Naive B cell (primary cell): ENCODE results near the gene CHEK1. TPM values are rescaled to one million over a fixed set of nuclear protein-coding genes. Genes with fewer than 3 reads are reported as not detected.

ENCODE experiments used
- ATAC-seq, 2 donors: fragments of 150-1000 bp; cut with Tn5 transposase; 2 replicates each; pipeline ENCODE4 v1.10.0; 2021; ENCODE audit warnings: low read depth in 2 of 2, mild to moderate bottlenecking in 2 of 2, moderate library complexity in 2 of 2
- DNase-seq: peaks from one replicate; pipeline ENCODE4 v3.0.0; 2022
- H3K27ac Mint-ChIP-seq, 6 donors: one replicate each; pipeline ENCODE4 v1.8.0; 2020 to 2022; ENCODE audit warnings: mild to moderate bottlenecking in 6 of 6, mixed read lengths in 6 of 6, moderate library complexity in 5 of 6, inconsistent platforms in 2 of 6
- H3K27me3 Mint-ChIP-seq, 3 donors: one replicate each; pipeline ENCODE4 v1.8.0; 2021 to 2022; ENCODE audit warnings: mixed read lengths in 3 of 3, mild to moderate bottlenecking in 1 of 3
- H3K36me3 Mint-ChIP-seq, 2 donors: one replicate each; pipeline ENCODE4 v1.8.0; 2020 to 2022; ENCODE audit warnings: mixed read lengths in 2 of 2, inconsistent platforms in 1 of 2, mild to moderate bottlenecking in 1 of 2
- H3K4me1 Mint-ChIP-seq, 3 donors: one replicate each; pipeline ENCODE4 v1.8.0; 2020 to 2022; ENCODE audit warnings: mixed read lengths in 3 of 3, inconsistent platforms in 1 of 3, mild to moderate bottlenecking in 1 of 3, moderate library complexity in 1 of 3
- H3K4me3 Mint-ChIP-seq, 8 donors: one replicate each; pipeline ENCODE4 v1.8.0; 2020 to 2022; ENCODE audit warnings: mild to moderate bottlenecking in 8 of 8, mixed read lengths in 8 of 8, moderate library complexity in 8 of 8, inconsistent platforms in 2 of 8
- H3K9me3 Mint-ChIP-seq, 7 donors: one replicate each; pipeline ENCODE4 v1.8.0; 2020 to 2022; ENCODE audit warnings: mixed read lengths in 7 of 7, mild to moderate bottlenecking in 5 of 7, inconsistent platforms in 2 of 7, moderate library complexity in 1 of 7
- polyA plus RNA-seq, 6 donors: library from polyadenylated mRNA; unstranded; fragments of 300-500 nt; fragmentation: Illumina TruSeq; gene quantifications; one replicate each; pipeline ENCODE4 v1.2.3, GENCODE V29; 2021; ENCODE audit warnings: low read depth in 6 of 6

Gene CHEK1
- polyA plus RNA-seq, 6 donors from 2014 or later, result 1.7 to 4.1 (median 2.3) TPM

- Mint-ChIP-seq H3K4me3 (peak overlapping the region in 1 of 8 donors; percentile 20), H3K27me3 (no peaks in the 10 kb centered on the region), H3K9me3 (no peaks in the 10 kb centered on the region), H3K36me3 (peaks cover 14 to 32% of the 10 kb centered on the region in 2 donors), H3K4me1 (peaks cover 5 to 20% (median 9%) of the 10 kb centered on the region in 3 donors), H3K27ac (no peak overlapping the region)
- DNase-seq, result no peak
- no peak for ATAC-seq
Observed at GRCh38 chr11:125600663-125601062, 24.3 kb upstream of the CHEK1 start.

GRCh38 chr11:125603207-125603606, 21.8 kb upstream of the CHEK1 start:
- ATAC-seq (no peak), DNase-seq (no peak)
- no peak overlapping the region for H3K4me3 Mint-ChIP-seq
- H3K4me1 Mint-ChIP-seq, result peaks cover 2 to 8% (median 7%) of the 10 kb centered on the region in 3 donors
- no peaks in the 10 kb centered on the region for H3K27me3 Mint-ChIP-seq
- peaks cover 30 to 36% of the 10 kb centered on the region in 2 donors for H3K36me3 Mint-ChIP-seq
- H3K27ac Mint-ChIP-seq, result no peak overlapping the region
- H3K9me3 Mint-ChIP-seq, result no peaks in the 10 kb centered on the region

GRCh38 chr11:125605417-125605816, 19.5 kb upstream of the CHEK1 start:
- DNase-seq (no peak), ATAC-seq (no peak)
- Mint-ChIP-seq H3K4me3 (no peak overlapping the region), H3K27me3 (no peaks in the 10 kb centered on the region), H3K9me3 (no peaks in the 10 kb centered on the region), H3K4me1 (peaks cover 2 to 13% (median 7%) of the 10 kb centered on the region in 3 donors), H3K36me3 (peaks cover 35 to 48% of the 10 kb centered on the region in 2 donors), H3K27ac (no peak overlapping the region)

GRCh38 chr11:125609545-125609944, 15.4 kb upstream of the CHEK1 start:
- ATAC-seq (no peak), DNase-seq (no peak)
- Mint-ChIP-seq H3K36me3 (peaks cover 34 to 62% of the 10 kb centered on the region in 2 donors), H3K27me3 (no peaks in the 10 kb centered on the region), H3K4me3 (no peak overlapping the region), H3K9me3 (no peaks in the 10 kb centered on the region), H3K27ac (peak overlapping the region in 1 of 6 donors; percentile 35), H3K4me1 (peaks cover 0 to 5% (median 3%) of the 10 kb centered on the region in 3 donors)

GRCh38 chr11:125618383-125618782, 6.6 kb upstream of the CHEK1 start:
- Mint-ChIP-seq H3K36me3 (peaks cover 10 to 30% of the 10 kb centered on the region in 2 donors), H3K4me1 (no peaks in the 10 kb centered on the region), H3K27ac (no peak overlapping the region), H3K9me3 (no peaks in the 10 kb centered on the region), H3K4me3 (no peak overlapping the region), H3K27me3 (no peaks in the 10 kb centered on the region)
- no peak for ATAC-seq
- DNase-seq, result no peak

GRCh38 chr11:125621995-125622394, 3.0 kb upstream of the CHEK1 start:
- Mint-ChIP-seq H3K27me3 (no peaks in the 10 kb centered on the region), H3K36me3 (peaks cover 0 to 14% of the 10 kb centered on the region in 2 donors), H3K27ac (no peak overlapping the region), H3K4me1 (peaks cover 15 to 19% (median 19%) of the 10 kb centered on the region in 3 donors), H3K4me3 (peak overlapping the region in 1 of 8 donors; percentile 61), H3K9me3 (no peaks in the 10 kb centered on the region)
- no peak for DNase-seq
- ATAC-seq, result no peak

- H3K4me3 Mint-ChIP-seq, result peak overlapping the region in 2 of 8 donors; percentile 15 to 98
- H3K36me3 Mint-ChIP-seq, result peaks cover 0 to 11% of the 10 kb centered on the region in 2 donors
- ATAC-seq, result no peak
- H3K4me1 Mint-ChIP-seq, result peaks cover 15 to 19% (median 19%) of the 10 kb centered on the region in 3 donors
- no peaks in the 10 kb centered on the region for H3K27me3 Mint-ChIP-seq
- no peak for DNase-seq
- H3K27ac Mint-ChIP-seq, result peak overlapping the region in 1 of 6 donors; percentile 47
- H3K9me3 Mint-ChIP-seq, result no peaks in the 10 kb centered on the region
Observed at GRCh38 chr11:125623064-125623463, 1.9 kb upstream of the CHEK1 start.

- Mint-ChIP-seq H3K36me3 (peaks cover 0 to 4% of the 10 kb centered on the region in 2 donors), H3K9me3 (no peaks in the 10 kb centered on the region), H3K27ac (peak overlapping the region; percentile 93 to 99 (median 98)), H3K27me3 (no peaks in the 10 kb centered on the region), H3K4me1 (peaks cover 15 to 19% (median 19%) of the 10 kb centered on the region in 3 donors), H3K4me3 (peak overlapping the region; percentile 93 to 98 (median 97))
- no peak for DNase-seq
- ATAC-seq, result no peak
Observed at GRCh38 chr11:125625225-125625629, 264 bp downstream of the CHEK1 start.

- no peaks in the 10 kb centered on the region for H3K9me3 Mint-ChIP-seq
- H3K36me3 Mint-ChIP-seq, result peaks cover 0 to 2% of the 10 kb centered on the region in 2 donors
- ATAC-seq (peak; percentile 95), DNase-seq (peak; percentile 81)
- H3K4me1 Mint-ChIP-seq, result peaks cover 15 to 19% (median 19%) of the 10 kb centered on the region in 3 donors
- H3K27ac Mint-ChIP-seq, result peak overlapping the region; percentile 93 to 99 (median 98)
- H3K27me3 Mint-ChIP-seq, result no peaks in the 10 kb centered on the region
- H3K4me3 Mint-ChIP-seq, result peak overlapping the region; percentile 93 to 98 (median 97)
Observed at GRCh38 chr11:125625630-125626287, 796 bp downstream of the CHEK1 start.

GRCh38 chr11:125626288-125626950, 1.5 kb downstream of the CHEK1 start:
- Mint-ChIP-seq H3K9me3 (no peaks in the 10 kb centered on the region), H3K4me1 (peaks cover 15 to 19% (median 19%) of the 10 kb centered on the region in 3 donors), H3K4me3 (peak overlapping the region; percentile 93 to 98 (median 97)), H3K27me3 (no peaks in the 10 kb centered on the region), H3K27ac (peak overlapping the region; percentile 39 to 99 (median 96)), H3K36me3 (no peaks in the 10 kb centered on the region)
- DNase-seq (peak; percentile 28), ATAC-seq (peak; percentile 32 to 40)

- no peaks in the 10 kb centered on the region for H3K27me3 Mint-ChIP-seq
- no peak overlapping the region for H3K27ac Mint-ChIP-seq
- DNase-seq, result no peak
- no peaks in the 10 kb centered on the region for H3K9me3 Mint-ChIP-seq
- H3K4me1 Mint-ChIP-seq, result peaks cover 15 to 19% (median 19%) of the 10 kb centered on the region in 3 donors
- H3K4me3 Mint-ChIP-seq, result peak overlapping the region in 5 of 8 donors; percentile 36 to 98 (median 94)
- no peaks in the 10 kb centered on the region for H3K36me3 Mint-ChIP-seq
- ATAC-seq, result no peak
Observed at GRCh38 chr11:125627236-125627910, 2.4 kb downstream of the CHEK1 start.

- Mint-ChIP-seq H3K27ac (peak overlapping the region in 3 of 6 donors; percentile 4 to 71 (median 30)), H3K4me1 (no peaks in the 10 kb centered on the region), H3K36me3 (no peaks in the 10 kb centered on the region)
Observed at GRCh38 chr11:125637840-125638239, 12.9 kb downstream of the CHEK1 start.

GRCh38 chr11:125638315-125638714, 13.4 kb downstream of the CHEK1 start:
- Mint-ChIP-seq H3K27ac (peak overlapping the region in 2 of 6 donors; percentile 30 to 71), H3K4me1 (no peaks in the 10 kb centered on the region), H3K4me3 (no peak overlapping the region), H3K27me3 (no peaks in the 10 kb centered on the region), H3K36me3 (no peaks in the 10 kb centered on the region), H3K9me3 (no peaks in the 10 kb centered on the region)
- DNase-seq (no peak), ATAC-seq (no peak)

More at GRCh38 chr11:125637840-125638239, 12.9 kb downstream of the CHEK1 start:
- H3K27me3 Mint-ChIP-seq, result no peaks in the 10 kb centered on the region
- ATAC-seq, result no peak
- no peak for DNase-seq
- H3K4me3 Mint-ChIP-seq, result no peak overlapping the region
- H3K9me3 Mint-ChIP-seq, result no peaks in the 10 kb centered on the region
